ENCODE data around the gene ZNF70. TPM values are rescaled to one million over a fixed set of nuclear protein-coding genes. Genes with fewer than 3 reads are reported as not detected.
A peak's percentile ranks its signal among the peaks of the same experiment; 100 is the strongest.

ZNF70 gene
- total RNA-seq, 1 experiment from 2014 or later: 3.3 TPM

GRCh38 chr22:23763579-23763945, 12.7 kb upstream of the ZNF70 start:
- H3K4me1 Mint-ChIP-seq: peaks cover 29% of the 10 kb centered on the region
- ChIA-PET POLR2A (interaction anchor here (1.5 kb wide), 1 partner anchor 94 kb away, joined by 3 read pairs; the partner anchor contains the start of gene SLC2A11), CTCF (interaction anchor here (1.1 to 2.0 kb wide), 4 partner anchors 13 to 804 kb away, joined by 3 to 15 read pairs (median 4); partner anchors contain the start of genes SLC2A11 and ZNF70)
- 0 out of 2 replicates have a peak, but pooled peaks have one; percentile 7 for TF ChIP-seq SP1 (CRISPR knock-in tag; conservative IDR thresholded peaks at IDR 0.05)
- TF ChIP-seq CBFB (CRISPR knock-in tag; IDR thresholded peaks at IDR 0.05; ENCODE audit: low read depth): no peak
- TF ChIP-seq MAX (CRISPR knock-in tag; IDR thresholded peaks at IDR 0.05): no peak; the same call in 1 of the 2 replicates
- no peak for TF ChIP-seq SOX15 (CRISPR knock-in tag; IDR thresholded peaks at IDR 0.05)
- TF ChIP-seq ZNF121 (CRISPR knock-in tag; IDR thresholded peaks at IDR 0.05): no peak
- TF ChIP-seq, protein P1, sequence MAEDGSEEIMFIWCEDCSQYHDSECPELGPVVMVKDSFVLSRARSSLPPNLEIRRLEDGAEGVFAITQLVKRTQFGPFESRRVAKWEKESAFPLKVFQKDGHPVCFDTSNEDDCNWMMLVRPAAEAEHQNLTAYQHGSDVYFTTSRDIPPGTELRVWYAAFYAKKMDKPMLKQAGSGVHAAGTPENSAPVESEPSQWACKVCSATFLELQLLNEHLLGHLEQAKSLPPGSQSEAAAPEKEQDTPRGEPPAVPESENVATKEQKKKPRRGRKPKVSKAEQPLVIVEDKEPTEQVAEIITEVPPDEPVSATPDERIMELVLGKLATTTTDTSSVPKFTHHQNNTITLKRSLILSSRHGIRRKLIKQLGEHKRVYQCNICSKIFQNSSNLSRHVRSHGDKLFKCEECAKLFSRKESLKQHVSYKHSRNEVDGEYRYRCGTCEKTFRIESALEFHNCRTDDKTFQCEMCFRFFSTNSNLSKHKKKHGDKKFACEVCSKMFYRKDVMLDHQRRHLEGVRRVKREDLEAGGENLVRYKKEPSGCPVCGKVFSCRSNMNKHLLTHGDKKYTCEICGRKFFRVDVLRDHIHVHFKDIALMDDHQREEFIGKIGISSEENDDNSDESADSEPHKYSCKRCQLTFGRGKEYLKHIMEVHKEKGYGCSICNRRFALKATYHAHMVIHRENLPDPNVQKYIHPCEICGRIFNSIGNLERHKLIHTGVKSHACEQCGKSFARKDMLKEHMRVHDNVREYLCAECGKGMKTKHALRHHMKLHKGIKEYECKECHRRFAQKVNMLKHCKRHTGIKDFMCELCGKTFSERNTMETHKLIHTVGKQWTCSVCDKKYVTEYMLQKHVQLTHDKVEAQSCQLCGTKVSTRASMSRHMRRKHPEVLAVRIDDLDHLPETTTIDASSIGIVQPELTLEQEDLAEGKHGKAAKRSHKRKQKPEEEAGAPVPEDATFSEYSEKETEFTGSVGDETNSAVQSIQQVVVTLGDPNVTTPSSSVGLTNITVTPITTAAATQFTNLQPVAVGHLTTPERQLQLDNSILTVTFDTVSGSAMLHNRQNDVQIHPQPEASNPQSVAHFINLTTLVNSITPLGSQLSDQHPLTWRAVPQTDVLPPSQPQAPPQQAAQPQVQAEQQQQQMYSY (CRISPR knock-in tag; IDR thresholded peaks at IDR 0.05): 0 out of 2 replicates have a peak, but pooled peaks have one; percentile 2
- 0 out of 2 replicates have a peak, but pooled peaks have one; percentile 25 for TF ChIP-seq FOXK1 (CRISPR knock-in tag; IDR thresholded peaks at IDR 0.05)
- DNase-seq (ENCODE audit: low spot score) (peak; percentile 70), ATAC-seq (peak; percentile 40)
- peak overlapping the region; percentile 70; the same call in 1 of the 2 replicates for H3K27ac Mint-ChIP-seq
- peak overlapping the region; percentile 50; the same call in 1 of the 2 replicates for H3K4me3 Mint-ChIP-seq
- no peaks in the 10 kb centered on the region for H3K9me3 Mint-ChIP-seq
- peaks cover 2% of the 10 kb centered on the region for H3K36me3 Mint-ChIP-seq
- H3K27me3 Mint-ChIP-seq (ENCODE audit: low read depth): peaks cover 5% of the 10 kb centered on the region

DNA sequence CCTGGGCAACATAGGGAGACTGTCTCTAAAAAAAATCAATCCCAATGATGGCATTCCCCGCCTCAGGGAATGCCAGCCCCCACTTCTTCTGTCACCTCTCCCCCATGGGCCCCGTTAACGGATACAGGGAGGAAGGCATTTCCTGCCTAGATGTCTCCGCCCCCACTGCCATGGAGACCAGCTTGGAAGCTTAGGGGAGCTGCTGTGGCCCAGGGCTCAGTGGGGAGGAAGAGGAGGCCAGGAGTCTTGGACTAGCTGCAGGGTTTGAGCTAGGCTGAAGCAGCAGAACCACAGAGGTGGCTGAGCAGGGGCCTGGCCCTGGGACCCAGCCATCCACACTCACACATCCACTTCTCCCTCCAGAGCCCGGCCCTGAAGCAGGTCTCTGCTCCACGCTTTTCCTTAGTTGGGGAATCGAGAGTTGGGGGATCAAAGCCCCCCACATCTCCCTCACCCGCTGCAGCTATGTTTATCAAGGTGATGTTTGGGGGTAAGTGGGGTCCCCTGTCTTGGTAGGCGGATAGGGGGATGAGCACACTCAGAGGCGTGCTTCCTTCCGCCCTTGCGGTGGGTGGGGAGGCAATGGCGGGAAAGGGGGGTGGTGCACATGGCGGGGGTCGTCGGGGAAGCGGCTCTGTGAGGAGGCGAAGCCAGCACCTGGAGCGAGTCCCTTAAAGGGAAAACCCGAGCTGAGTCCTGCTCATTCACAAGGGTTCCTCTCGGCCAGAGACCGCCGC, 12.1 kb upstream of the ZNF70 start, which contains the start of gene C22orf15:
Gene C22orf15, plus strand, starts transcription at position 149 of the 737 bp plus-strand sequence. Its CDS starts 317 bp downstream, at position 466.
- DNase-seq (ENCODE audit: low spot score) (peak; percentile 65), ATAC-seq (peak; percentile 57)
- Mint-ChIP-seq H3K4me3 (peak within 1 kb of the TSS; percentile 50), H3K36me3 (peaks cover 2% of the 10 kb centered on the region), H3K9me3 (no peaks in the 10 kb centered on the region), H3K27ac (peak within 1 kb of the TSS; percentile 70; the same call in 1 of the 2 replicates), H3K4me1 (peaks cover 29% of the 10 kb centered on the region), H3K27me3 (ENCODE audit: low read depth) (peaks cover 5% of the 10 kb centered on the region)
- TF ChIP-seq MAX (CRISPR knock-in tag; IDR thresholded peaks at IDR 0.05) (peak; percentile 73; the same call in 1 of the 2 replicates), RORB (CRISPR knock-in tag; IDR thresholded peaks at IDR 0.05) (no peak), TP53 (CRISPR knock-in tag; IDR thresholded peaks at IDR 0.05) (peak; percentile 62; the same call in 1 of the 2 replicates)
- TF ChIP-seq, protein P1 (CRISPR knock-in tag; IDR thresholded peaks at IDR 0.05): 0 out of 2 replicates have a peak, but pooled peaks have one; percentile 10
- POLR2A ChIA-PET: interaction anchor here (1.5 kb wide), 1 partner anchor 95 kb away, joined by 3 read pairs; the partner anchor contains the start of gene SLC2A11
- CTCF ChIA-PET: interaction anchor here (0.7 to 2.0 kb wide), 7 partner anchors 8 to 803 kb away, joined by 3 to 15 read pairs (median 4); partner anchors contain the start of genes SLC2A11 and ZNF70

DNA sequence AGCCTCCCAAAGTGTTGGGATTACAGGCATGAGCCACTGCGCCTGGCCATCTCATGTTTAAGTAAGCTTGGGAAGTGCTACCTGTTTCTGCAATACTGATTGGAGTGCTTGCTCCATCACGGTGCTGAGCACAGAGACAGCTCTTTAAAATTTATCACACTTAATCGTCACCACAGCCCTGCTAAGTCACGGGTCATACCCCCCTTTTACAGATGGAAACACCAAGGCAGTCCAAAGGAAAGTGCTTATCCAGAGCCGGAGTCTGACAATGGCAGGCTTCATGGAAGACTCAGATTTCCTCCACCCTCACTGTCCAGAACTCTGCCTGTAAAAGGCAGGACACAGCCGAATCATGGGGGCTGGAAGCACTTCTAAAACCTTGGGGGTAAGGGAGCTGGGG, 9.1 kb upstream of the ZNF70 start:
- ATAC-seq (no peak), DNase-seq (ENCODE audit: low spot score) (no peak)
- H3K27ac Mint-ChIP-seq: peak overlapping the region; percentile 20; the same call in 1 of the 2 replicates
- ChIA-PET CTCF (interaction anchor here (0.6 to 1.3 kb wide), 2 partner anchors 9 to 111 kb away, joined by 4 to 6 read pairs; no protein-coding TSS in a partner anchor), POLR2A (interaction anchor here (0.6 kb wide), 1 partner anchor 151 kb away, joined by 3 read pairs; no protein-coding TSS in a partner anchor)
- peaks cover 27% of the 10 kb centered on the region for H3K4me1 Mint-ChIP-seq
- H3K4me3 Mint-ChIP-seq: no peak overlapping the region
- no peaks in the 10 kb centered on the region for H3K36me3 Mint-ChIP-seq
- peaks cover 5% of the 10 kb centered on the region for H3K27me3 Mint-ChIP-seq (ENCODE audit: low read depth)
- no peaks in the 10 kb centered on the region for H3K9me3 Mint-ChIP-seq
- TF ChIP-seq IRF2 (CRISPR knock-in tag; IDR thresholded peaks at IDR 0.05; ENCODE audit: borderline replicate concordance, low read depth) (no peak), CREM (CRISPR knock-in tag; IDR thresholded peaks at IDR 0.05) (no peak), EMX1 (CRISPR knock-in tag; IDR thresholded peaks at IDR 0.05) (no peak), NFYB (CRISPR knock-in tag; conservative IDR thresholded peaks at IDR 0.05; ENCODE audit: low read depth) (no peak), ZBTB21 (CRISPR knock-in tag; IDR thresholded peaks at IDR 0.05; ENCODE audit: borderline replicate concordance) (no peak), NFE2L1 (CRISPR knock-in tag; IDR thresholded peaks at IDR 0.05) (no peak), FOXJ3 (CRISPR knock-in tag; IDR thresholded peaks at IDR 0.05; ENCODE audit: borderline replicate concordance) (no peak), SMAD4 (CRISPR knock-in tag; IDR thresholded peaks at IDR 0.05) (no peak)
- TF ChIP-seq, protein P2, sequence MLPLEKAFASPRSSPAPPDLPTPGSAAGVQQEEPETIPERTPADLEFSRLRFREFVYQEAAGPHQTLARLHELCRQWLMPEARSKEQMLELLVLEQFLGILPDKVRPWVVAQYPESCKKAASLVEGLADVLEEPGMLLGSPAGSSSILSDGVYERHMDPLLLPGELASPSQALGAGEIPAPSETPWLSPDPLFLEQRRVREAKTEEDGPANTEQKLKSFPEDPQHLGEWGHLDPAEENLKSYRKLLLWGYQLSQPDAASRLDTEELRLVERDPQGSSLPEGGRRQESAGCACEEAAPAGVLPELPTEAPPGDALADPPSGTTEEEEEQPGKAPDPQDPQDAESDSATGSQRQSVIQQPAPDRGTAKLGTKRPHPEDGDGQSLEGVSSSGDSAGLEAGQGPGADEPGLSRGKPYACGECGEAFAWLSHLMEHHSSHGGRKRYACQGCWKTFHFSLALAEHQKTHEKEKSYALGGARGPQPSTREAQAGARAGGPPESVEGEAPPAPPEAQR (CRISPR knock-in tag; IDR thresholded peaks at IDR 0.05): no peak
- TF ChIP-seq, protein P3, sequence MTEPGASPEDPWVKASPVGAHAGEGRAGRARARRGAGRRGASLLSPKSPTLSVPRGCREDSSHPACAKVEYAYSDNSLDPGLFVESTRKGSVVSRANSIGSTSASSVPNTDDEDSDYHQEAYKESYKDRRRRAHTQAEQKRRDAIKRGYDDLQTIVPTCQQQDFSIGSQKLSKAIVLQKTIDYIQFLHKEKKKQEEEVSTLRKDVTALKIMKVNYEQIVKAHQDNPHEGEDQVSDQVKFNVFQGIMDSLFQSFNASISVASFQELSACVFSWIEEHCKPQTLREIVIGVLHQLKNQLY (CRISPR knock-in tag; IDR thresholded peaks at IDR 0.05): no peak
